HG03558 (cell line): ENCODE data around the gene PEX26.

Experiments
- ATAC-seq: cut with Tn5 transposase; IDR thresholded peaks from one replicate; pipeline ENCODE4 v1.9.1; 2021; ENCODE audit warnings: moderate number of reproducible peaks; ENCODE audit not compliant: unreplicated experiment; ENCODE audit errors: extremely low read depth

Gene PEX26

DNA sequence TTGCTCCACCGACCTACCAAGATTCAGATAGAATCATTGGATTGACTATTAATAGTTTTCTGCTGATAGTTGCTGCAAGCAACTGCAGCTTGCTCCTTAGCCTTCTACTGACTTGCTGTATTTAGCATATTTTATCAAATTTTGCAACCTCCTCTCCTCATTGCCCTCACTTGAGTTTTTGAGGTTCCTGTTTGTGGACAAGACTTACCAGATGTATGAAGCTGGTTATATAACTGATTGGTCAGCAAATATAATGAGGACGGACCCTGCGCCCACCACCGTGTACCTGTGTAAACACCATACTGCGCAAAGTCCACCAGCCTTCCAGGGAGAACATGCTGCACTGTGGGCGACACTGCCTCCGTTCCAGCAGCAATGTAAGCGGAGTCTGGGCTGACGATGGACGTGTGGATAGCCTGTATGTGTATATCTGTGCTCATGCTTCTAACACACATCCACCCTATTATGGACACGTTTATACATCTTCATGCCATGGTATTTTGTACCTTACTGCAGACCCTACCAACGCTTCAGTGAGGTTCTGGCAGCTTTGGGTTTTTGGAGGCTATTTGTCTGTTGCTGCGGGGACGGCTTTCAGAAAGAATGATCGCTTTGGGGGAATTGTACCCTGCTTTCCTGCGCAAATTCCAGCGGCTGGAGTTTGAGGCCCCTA, 70.6 kb downstream of the PEX26 start:
- no peak for ATAC-seq

DNA sequence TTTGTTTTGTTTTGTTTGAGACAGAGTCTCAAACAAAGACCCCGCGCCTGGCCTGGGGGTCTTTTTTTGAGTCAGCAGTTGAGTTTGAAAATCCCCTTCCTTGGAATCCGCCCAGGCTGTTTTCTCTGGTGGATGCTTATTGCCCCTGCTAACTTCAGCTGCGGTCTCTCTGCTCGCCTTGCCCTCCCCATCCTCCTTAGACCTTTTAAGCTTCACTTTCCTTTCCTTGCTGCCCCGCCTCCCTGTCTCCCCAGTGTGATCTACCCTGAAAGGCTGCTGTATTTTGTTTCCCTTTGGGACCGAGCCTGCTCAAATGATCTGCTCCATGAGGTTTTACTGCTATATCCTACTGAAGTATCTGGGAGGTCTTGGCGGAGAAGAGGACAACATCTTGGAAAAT, 74.7 kb downstream of the PEX26 start:
- ATAC-seq: no peak

DNA sequence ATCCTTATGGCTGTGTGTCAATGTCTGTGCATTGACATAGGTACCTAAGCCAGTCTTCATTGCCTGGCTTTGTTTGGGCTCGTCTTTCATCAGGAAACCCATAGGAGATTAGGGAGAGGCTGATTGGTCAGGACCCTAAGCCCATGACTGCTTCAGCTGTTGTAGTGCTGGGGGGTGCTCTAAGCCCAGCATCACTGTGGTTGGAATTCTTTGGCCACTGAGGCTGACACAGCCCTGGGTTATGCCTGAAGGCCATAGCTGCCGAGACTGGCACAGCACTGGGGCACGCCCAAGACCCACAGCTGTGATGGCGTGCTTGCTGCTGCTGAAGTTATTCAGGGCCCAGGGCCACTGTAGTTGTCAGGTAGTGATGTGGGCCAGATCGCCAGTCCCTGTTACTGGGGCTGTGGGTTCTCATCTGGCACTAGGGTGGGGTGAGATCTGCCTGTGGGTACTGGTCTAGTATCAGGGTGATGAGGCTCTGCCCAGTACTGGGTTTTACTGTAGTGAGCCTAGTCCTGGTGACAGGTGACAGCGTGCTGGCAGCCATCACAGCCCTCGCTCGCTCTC, 77.1 kb downstream of the PEX26 start:
- ATAC-seq: no peak
